Measurements from ENCODE around the gene CRLF1.

DNA sequence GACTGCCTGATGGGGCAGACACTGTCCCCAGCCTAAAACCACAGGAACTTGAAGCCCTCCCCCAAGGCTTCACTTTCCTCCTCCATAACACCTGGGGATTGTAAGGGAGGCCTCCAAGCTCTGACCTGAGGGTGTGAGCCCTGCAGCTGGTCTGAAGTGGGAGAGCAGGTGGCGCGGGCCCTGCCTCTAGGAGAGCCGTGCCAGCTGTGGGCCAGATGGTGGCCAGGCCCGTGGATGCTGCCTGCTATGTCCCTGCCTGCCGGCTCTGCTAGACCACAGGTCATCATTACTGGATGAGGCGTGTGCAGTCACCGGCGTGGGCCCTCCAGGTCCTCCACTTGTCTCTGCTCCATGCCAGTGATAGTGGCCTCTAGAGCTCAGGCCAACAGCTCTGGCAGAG lies 26.7 kb upstream of the CRLF1 start:
- TF ChIP-seq, protein P1, sequence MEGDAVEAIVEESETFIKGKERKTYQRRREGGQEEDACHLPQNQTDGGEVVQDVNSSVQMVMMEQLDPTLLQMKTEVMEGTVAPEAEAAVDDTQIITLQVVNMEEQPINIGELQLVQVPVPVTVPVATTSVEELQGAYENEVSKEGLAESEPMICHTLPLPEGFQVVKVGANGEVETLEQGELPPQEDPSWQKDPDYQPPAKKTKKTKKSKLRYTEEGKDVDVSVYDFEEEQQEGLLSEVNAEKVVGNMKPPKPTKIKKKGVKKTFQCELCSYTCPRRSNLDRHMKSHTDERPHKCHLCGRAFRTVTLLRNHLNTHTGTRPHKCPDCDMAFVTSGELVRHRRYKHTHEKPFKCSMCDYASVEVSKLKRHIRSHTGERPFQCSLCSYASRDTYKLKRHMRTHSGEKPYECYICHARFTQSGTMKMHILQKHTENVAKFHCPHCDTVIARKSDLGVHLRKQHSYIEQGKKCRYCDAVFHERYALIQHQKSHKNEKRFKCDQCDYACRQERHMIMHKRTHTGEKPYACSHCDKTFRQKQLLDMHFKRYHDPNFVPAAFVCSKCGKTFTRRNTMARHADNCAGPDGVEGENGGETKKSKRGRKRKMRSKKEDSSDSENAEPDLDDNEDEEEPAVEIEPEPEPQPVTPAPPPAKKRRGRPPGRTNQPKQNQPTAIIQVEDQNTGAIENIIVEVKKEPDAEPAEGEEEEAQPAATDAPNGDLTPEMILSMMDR (conservative IDR thresholded peaks at IDR 0.05; ENCODE audit: low read length), result no peak
- TF ChIP-seq EZH2phosphoT487 (IDR thresholded peaks at IDR 0.05; ENCODE audit: borderline replicate concordance, low read depth, low read length), result no peak
